GM12892 (cell line): ENCODE measurements around the gene GALP. TPM values are rescaled to one million over a fixed set of nuclear protein-coding genes. Genes with fewer than 3 reads are reported as not detected.
"Not testable (repeated sequence)": the region's sequence is repeated elsewhere in the genome, so short reads cannot be mapped to it uniquely, and the experiment has no call there.

ENCODE experiments used
- DNase-seq: peaks from one replicate; pipeline ENCODE4 v3.0.0; 2011; ENCODE audit not compliant: insufficient read length
- FAIRE-seq: peaks from 2 replicates; lab custom pipeline; 2011; peaks lifted over from hg19 to GRCh38; lab: Jason Lieb, UNC
- POLR2A ChIP-seq: IDR thresholded peaks from 2 replicates; pipeline ENCODE4 v1.6.1; 2011; ENCODE audit warnings: low read depth, low read length, control low read depth
- POLR2AphosphoS5 ChIP-seq: IDR thresholded peaks from 2 replicates; pipeline ENCODE4 v1.6.1; 2011; ENCODE audit warnings: low read depth, low read length, control low read depth
- TAF1 ChIP-seq: IDR thresholded peaks from 2 replicates; pipeline ENCODE4 v1.6.1; 2011; ENCODE audit warnings: low read depth, mild to moderate bottlenecking, control low read depth, low read length, borderline replicate concordance
- polyA plus RNA-seq: library from polyadenylated mRNA; unstranded; fragments of >200 nt; gene quantifications from one replicate; pipeline ENCODE4 v1.2.1, GENCODE V29; 2012; ENCODE audit warnings: missing spikeins, inconsistent platforms; ENCODE audit not compliant: missing spikeins

GALP gene
- polyA plus RNA-seq = not detected

DNA sequence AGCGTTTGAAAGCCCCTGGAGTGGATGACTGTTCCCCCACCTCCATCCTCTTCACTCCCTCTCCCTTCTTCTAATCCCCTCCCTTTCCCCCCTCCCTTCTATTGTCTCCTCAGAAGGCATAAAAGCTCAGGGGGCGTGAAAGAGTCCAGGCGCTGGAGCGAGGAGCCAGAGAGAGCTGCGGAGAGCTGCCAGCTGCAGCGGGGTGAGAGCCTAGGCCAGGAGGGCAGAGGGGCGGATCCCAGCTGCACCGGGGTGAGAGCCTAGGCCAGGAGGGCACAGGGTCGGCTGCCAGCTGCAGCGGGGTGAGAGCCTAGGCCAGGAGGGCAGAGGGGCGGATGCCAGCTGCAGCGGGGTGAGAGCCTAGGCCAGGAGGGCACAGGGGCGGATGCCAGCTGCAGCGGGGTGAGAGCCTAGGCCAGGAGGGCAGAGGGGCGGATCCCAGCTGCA lies at the start of gene GALP:
Gene GALP (plus strand): TSS at position 148 of the 447 bp plus-strand sequence. CDS start 1,101 bp downstream, outside the sequence.
- not testable (repeated sequence) for DNase-seq, FAIRE-seq

DNA sequence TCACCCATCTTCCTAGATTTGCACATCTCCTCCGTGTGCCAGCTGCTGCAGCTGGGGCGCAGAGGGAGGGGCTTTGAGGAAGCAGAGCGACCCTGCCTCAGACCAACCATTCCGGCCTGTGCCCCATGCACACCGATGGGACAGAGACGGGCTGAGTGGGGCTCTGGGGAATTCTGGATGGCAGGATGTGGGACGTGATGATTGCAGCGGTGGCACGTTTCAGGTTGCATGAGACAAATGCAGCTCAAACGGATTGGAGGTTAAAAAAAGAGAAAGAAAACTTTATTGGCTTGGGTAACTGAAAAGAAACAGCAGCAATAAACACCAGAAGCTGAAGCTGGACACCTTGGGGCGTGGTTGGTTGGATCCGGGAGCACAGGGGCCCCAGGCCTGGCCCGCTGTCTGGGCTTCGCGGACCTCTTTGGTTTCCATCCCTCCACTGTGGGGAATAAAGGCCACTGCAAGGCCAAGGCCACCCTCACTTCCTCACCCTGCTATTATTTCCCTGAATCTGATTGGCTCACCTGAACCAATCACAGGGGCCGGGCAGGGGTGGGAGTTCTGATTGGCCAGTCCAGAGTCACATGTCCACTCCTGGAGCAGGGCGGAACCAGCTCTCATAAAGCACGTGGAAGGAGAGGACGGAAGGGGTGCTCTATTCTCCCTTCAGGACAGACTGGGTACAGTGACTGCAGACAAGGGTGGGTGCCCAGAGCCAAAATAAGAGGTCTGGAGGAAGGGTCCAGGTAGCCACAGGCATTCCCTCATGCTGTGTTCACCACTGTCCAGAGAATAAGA lies 48.6 kb upstream of the GALP start:
- TF ChIP-seq POLR2A (no peak), POLR2AphosphoS5 (no peak), TAF1 (no peak)
- DNase-seq (no peak), FAIRE-seq (no peak)

DNA sequence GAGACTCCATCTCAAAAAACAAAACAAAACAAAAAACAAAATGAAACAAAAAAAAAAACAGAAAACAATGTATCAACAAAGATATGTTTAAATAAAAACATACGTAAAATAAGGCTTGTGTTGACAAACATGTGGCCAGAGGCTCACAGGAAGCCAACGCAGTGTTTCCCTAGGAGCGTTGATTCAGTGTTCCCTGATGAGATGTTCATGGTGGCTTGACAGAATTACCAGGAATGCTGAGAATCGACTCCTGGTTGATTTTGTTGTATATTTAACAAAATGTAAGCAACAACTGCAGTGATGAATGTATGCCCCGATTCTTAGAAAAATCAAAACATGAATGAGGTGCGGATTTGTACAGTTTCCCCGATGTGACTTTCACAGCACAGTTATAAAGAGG lies 45.8 kb upstream of the GALP start:
- TF ChIP-seq POLR2AphosphoS5 = no peak
- TF ChIP-seq TAF1 = no peak
- TF ChIP-seq POLR2A = no peak
- DNase-seq = no peak
- FAIRE-seq = no peak

DNA sequence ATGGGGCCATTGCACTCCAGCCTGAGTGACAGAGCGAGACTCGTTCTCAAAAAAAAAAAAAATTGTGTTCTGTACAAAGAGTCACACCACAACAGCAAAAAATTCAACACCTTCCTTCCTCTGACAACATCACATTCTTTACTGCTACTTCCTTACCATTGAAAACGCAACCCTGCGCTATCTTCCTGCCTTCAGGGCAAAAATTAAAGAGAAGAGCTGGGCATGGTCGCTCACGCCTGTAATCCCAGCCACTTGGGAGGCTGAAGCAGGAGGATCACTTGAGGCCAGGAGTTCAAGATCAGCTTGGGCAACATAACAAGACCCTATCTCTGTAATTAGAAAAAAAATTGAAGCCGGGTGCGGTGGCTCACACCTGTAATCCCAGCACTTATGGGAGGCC lies 44.2 kb upstream of the GALP start:
- TF ChIP-seq POLR2AphosphoS5 = no peak
- TF ChIP-seq POLR2A = no peak
- TF ChIP-seq TAF1 = no peak
- FAIRE-seq (no peak), DNase-seq (no peak)

DNA sequence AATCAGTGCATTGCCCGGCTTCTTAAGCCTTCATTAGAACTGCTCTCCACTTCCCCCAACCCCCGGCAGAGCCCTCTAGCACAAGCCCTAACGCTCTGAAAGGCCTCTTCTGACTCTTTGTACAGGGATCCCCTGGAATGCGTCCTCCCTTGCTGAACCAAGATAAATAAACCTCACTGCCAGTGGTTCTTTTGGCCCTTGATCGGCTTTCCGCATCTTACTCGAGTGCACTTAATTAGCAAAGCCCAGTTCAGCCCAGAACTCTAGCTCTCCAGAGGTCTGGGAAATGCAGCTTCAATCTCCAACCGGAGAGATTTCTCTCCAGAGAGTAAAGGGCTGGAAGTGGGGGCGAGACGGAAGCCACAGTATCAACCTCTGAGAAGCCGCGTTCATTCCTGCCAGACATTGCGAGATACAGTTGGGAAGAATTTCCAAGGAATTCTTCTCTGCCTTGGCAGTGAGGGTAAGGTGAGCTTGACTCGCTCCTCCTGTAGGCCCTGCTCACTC lies 43.4 kb upstream of the GALP start:
- no peak for FAIRE-seq
- DNase-seq = no peak
- TF ChIP-seq POLR2AphosphoS5 (no peak), POLR2A (no peak), TAF1 (no peak)

DNA sequence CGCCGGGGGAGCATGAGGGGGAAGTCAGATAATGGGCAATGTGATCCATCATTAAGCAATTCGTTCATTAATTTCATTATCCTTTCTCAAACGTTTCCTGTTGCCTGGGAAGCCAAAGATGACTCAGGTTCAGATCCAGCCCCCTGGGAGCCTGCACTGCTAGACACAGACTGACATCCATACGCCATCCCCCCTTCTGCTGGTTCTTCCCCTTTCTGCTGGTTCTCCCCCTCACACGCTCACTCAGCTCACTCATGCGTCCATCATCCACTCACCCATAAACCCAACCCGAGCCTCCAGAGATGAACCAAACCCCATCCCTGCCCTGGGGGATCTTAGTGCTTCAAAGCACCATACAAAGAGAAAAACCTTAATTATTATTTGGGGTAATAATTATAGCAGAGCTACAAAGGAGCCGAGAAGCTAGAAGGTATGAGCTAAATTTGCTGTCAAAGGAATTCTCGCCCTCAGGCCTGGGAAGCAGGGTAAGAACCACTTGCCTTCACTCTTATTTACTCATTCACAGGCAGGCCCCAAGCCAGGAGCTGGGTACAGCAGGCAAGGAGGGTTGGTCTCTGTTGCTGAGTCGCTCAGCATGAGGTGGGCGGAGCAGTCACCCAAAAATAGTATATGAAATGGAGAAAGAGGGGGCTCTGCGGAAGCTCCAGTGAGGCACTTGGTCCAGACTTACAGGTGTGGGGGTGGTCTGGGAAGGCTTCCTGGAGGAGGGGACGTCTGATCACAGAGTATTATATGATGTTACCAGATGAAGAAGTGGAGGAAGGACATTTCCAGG lies 41.8 kb upstream of the GALP start:
- peak; percentile 81 for FAIRE-seq
- TF ChIP-seq POLR2A (no peak), TAF1 (no peak)
- DNase-seq = no peak

DNA sequence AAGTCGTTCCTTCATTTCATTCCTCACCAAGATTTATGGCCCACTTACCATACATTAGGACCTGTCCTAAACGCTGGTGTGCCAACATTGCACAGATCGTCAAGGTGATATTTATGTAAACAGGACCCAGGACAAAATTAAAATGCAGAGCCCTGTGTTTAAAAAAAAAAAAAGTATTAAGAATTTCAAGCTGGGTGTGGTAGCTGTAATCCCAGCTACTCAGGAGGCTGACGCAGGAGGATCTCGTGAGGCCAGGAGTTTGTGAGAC lies 41.2 kb upstream of the GALP start:
- FAIRE-seq = no peak
- TF ChIP-seq TAF1 (no peak), POLR2AphosphoS5 (no peak), POLR2A (no peak)
- no peak for DNase-seq

DNA sequence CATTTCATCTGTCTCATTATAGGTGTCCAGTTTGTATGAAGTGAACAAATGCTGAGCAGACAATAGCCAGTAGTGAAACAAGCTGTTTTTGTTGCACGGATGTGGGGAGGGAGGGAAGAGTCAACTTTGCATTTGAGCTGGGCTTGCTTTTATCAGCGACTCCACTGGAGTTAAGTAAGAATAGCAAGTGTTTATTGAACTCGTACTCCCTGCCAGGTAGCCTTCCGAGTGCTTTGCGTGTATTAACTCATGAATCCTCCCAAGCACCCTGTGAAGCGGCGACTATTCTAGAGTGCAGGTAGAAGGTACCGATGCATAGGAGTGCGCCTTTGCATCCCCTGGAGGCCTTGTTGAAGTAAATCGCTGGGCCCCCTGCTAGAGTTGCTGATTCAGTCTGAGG lies 39.4 kb upstream of the GALP start:
- TF ChIP-seq POLR2A (no peak), TAF1 (no peak), POLR2AphosphoS5 (no peak)
- FAIRE-seq (no peak), DNase-seq (no peak)

DNA sequence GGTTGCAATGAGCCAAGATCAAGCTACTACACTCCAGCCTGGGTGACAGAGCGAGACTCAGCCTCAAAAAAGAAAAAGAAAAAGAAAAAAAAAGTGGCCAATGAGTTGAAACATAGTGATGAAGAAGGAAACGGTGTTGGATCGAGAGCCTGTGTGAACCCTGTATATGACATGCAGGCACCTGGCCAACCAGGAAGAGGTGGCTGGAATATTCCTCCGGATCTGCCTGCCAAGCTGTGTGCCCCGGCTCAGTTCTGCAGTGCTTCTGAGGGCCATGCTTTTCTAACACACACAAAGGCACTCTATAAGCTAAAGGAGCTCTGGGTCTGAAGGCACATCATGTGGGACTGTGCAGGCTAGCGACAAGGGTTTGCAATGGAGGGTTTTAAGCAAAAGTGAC lies 38.4 kb upstream of the GALP start:
- FAIRE-seq = no peak
- DNase-seq = no peak
- no peak for TF ChIP-seq POLR2A
- TF ChIP-seq TAF1 = no peak
- no peak for TF ChIP-seq POLR2AphosphoS5

DNA sequence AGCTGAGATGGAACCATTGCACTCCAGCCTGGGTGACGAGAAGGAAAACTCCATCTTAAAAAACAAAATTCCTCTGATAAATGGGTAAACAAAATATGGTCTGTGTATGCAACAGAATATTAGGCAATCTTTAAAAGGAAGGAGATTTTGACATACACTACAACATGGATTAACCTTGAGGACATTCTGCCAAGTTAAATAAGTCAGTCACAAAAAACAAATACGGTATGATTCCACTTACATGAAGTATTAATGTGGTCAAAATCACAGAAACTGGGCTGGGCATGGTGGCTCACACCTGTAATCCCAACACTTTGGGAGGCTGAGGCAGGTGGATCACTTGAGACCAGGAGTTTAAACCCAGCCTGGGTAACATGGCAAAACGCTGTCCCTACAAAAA lies 37.7 kb upstream of the GALP start:
- FAIRE-seq (no peak), DNase-seq (no peak)
- no peak for TF ChIP-seq TAF1
- no peak for TF ChIP-seq POLR2AphosphoS5
- TF ChIP-seq POLR2A = no peak

DNA sequence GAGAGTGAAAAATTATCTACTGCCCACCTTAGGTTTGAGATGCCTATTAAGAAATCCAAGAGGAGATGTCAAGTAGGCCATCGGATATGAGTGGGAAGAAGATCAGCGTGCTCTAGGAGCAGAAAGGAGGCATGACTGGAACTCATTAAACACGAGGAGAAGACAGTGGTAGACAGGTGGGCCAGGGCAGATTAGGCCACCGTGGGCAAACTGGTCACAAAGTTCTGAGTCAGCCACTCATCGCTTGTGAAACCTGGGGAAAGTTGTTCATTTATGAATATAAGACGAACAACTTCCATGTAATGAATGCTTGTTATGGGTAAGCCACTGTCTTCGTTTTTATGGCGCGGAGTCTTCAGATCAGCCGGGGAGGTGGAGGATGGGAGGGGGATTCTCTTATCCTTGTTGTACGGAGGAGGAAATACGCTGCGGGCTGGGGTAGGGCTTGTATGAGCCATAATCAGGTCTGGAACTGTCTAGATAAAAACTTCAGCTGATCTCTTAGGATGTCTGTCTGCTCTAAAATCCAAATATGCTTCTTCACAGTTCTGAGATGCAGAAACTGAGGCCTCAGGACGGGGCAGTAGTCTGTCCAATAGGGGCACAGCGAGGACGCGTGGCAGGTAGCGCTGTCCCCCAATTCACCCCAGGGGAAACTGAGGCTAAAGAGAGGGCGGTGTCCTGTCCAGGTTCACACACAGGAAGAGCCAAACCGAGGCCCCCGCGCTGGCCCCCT lies 35.8 kb upstream of the GALP start:
- FAIRE-seq (no peak), DNase-seq (no peak)
- TF ChIP-seq POLR2AphosphoS5 (no peak), TAF1 (no peak), POLR2A (no peak)
